Measurements from ENCODE around the gene ATE1.

DNA sequence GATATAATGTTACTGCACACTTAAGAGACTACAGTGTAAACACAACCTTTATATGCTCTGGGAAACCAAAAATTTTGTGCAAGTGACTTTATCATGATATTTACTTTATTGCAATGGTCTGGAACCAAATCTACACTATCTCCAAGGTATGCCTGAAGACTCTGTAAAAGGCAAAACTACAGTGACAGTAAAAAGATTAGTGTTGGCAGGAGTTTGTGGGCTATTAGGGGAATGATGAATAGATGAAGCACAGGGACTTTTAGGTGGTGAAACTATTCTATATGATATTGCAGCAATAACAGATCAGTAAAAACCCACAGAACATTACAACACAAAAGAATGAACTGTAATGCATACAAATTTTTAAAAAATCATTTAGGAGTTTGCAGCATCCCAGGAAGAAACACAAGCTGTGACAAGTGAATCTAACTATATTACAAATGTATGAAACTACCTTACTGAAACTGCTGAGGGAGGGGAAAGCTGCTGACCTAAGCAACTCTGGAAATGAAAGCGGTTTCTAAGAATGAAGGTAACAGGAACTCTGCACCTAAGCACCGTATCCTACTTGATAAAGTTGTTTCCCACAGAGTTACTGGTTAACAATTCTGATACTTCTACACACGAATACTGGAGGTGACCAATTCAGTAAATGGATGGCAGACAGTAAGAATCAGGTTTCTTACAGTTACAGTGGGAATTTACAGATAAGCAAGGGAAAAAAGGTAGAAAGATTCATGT is 82.6 kb downstream of the ATE1 start:
- TF ChIP-seq, protein P1, sequence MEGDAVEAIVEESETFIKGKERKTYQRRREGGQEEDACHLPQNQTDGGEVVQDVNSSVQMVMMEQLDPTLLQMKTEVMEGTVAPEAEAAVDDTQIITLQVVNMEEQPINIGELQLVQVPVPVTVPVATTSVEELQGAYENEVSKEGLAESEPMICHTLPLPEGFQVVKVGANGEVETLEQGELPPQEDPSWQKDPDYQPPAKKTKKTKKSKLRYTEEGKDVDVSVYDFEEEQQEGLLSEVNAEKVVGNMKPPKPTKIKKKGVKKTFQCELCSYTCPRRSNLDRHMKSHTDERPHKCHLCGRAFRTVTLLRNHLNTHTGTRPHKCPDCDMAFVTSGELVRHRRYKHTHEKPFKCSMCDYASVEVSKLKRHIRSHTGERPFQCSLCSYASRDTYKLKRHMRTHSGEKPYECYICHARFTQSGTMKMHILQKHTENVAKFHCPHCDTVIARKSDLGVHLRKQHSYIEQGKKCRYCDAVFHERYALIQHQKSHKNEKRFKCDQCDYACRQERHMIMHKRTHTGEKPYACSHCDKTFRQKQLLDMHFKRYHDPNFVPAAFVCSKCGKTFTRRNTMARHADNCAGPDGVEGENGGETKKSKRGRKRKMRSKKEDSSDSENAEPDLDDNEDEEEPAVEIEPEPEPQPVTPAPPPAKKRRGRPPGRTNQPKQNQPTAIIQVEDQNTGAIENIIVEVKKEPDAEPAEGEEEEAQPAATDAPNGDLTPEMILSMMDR (IDR thresholded peaks at IDR 0.05; ENCODE audit: poor library complexity), result no peak
- no peak for TF ChIP-seq EZH2 (IDR thresholded peaks at IDR 0.05; ENCODE audit: borderline replicate concordance)

Data from hepatocyte (in vitro differentiated cells).